NCI-H2196 treated with DMSO at 0.1 percent for 48 hours (cell line): ENCODE results near the gene MED25.
A peak's percentile ranks its signal among the peaks of the same experiment; 100 is the strongest.

ENCODE experiments used
- DNase-seq: peaks from one replicate; lab custom pipeline; 2025; ENCODE audit not compliant: unreplicated experiment; lab: John Stamatoyannopoulos, UW

Gene MED25

GRCh38 chr19:49856574-49857021, 38.5 kb downstream of the MED25 start:
- DNase-seq = no peak

DNA sequence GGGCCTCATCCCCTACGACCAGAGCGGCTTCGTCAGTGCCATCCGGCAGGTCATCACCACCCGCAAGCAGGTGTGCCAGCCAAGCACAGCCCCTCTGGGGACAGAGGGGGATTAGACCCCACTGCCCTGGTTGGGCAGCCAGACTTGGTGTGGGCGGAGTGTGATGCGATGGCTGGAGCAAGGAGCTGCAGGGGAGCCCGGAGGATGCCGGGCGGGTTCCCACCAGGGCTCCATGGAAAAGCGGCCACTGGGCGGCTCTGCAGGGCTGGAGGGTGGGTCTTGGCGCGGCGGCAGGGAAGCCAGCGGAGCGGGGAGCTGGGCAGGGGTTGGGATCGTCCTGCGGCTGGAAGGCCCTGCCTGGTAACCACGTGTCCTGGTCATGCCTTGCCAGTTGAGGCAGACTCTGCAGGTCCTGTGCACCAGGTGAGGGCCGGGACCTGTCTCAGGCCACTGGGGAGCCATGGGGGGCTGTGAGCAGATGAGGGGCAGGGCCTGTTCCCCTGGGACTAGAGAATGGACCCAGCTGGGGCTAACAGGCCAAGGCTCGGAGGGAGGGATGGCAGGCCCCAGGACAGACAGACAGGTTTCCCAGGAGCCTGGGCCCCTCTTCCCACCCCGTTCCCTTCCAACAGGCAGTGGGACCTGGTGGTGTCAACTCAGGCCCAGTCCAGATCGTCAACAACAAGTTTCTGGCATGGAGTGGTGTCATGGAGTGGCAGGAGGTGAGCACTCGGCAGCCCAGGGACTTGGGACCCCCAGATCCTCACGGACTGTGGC, 39.2 kb downstream of the MED25 start:
- DNase-seq = no peak

GRCh38 chr19:49857838-49858087, 39.7 kb downstream of the MED25 start:
- no peak for DNase-seq

DNA sequence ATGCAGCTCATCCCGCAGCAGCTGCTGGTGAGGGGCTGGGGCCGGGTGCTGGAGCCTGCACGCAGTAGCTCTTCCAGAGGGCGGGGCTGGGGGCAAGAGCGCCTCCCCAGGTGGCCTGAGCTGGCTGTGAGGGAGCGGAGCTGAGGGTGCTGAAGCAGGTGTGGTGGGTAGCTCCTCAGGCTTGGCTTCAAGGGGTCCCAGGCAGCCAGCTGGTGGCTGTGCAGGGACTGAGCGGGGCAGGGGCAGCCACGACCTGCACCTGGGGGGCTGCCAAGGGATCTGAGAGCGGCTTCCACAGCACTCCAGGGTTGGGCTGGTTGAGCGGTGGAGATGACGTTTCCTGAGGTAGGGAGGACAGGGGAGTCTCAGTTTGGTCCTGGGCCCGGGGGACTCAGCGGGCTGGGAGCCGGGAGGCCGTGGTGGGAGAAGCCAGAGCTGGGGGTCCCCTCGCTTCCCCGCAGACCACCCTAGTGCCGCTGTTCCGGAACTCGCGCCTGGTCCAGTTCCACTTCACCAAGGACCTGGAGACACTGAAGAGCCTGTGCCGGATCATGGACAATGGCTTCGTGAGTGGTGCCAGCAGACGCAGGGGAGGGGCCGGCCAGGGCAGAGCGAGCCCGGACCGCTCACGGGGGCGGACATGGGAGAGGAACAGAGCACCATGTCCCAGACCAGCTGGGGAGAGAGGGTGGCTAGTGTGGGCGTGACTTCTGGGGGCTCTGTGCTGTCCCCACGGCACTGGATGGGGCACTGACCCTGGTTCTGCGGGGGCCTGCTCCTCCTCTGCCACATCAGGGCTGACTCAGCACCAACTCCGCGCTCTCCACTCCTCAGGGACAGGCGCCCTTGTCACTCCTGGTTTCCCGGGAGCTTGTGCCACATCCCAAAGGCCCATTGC, 40.2 kb downstream of the MED25 start:
- DNase-seq = no peak

DNA sequence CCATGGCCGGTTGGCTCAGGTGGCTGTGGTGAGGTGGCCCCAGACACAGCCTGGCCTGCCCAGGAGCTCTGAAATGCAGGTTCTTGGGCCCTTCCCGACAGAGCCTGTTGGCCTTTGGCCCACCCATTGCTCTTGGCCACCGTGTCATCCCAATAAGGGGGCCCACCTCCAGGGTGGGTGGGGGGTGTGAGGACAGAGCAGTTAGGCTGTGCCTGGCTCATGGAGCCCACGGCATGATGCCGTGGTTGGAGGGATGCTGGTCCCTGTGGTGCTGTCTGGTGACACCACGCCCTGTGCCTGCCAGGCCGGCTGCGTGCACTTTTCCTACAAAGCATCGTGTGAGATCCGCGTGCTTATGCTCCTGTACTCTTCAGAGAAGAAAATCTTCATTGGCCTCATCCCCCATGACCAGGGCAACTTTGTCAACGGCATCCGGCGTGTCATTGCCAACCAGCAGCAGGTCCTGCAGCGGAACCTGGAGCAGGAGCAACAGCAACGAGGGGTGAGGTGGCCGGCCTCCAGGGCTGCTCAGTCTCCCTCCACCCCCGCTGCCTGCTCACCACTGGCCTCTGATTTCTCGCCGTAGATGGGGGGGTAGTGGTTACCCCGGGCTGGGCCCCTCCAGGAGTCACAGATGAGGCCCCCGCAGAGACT, 41.7 kb downstream of the MED25 start:
- no peak for DNase-seq

DNA sequence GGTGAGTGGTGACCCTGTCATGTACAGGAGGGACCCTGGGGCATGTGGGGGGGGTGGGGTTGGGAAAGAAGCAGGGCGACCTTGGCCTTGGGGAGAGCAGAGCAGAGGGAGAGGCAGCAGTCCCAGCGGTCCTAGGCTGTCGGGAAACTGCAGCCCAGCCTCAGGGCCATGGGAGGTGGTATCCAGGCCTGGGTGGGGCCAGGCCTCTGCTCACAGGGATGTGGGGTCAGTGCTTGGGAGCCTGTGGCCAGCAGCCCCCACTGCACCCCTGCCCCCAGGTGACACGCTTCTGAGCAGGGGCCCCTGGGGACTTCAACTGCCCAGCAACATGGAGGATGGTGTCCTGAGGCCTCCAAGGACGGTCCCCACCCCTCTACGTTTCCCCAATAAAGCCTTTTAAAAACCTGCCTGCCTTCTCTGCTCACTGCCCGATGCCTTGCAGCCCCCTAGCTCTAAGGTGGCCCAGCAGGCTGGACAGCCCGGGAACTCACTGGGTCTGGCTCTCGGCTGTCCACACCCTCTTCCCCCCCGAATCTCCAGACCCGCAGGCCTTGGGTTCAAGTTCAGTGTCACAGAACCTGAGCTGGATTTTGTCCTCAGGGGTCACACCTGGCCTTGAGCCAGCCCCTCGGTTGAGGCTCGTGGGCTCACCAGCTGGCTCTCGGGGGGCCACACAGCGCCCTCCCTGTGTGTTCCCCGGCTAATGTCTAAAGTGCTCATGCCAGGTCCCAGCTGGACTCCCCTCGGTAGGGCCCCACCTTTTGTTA, 42.4 kb downstream of the MED25 start:
- no peak for DNase-seq

- no peak for DNase-seq
These were observed 43.0 kb downstream of the MED25 start for GRCh38 chr19:49861107-49861506.

DNA sequence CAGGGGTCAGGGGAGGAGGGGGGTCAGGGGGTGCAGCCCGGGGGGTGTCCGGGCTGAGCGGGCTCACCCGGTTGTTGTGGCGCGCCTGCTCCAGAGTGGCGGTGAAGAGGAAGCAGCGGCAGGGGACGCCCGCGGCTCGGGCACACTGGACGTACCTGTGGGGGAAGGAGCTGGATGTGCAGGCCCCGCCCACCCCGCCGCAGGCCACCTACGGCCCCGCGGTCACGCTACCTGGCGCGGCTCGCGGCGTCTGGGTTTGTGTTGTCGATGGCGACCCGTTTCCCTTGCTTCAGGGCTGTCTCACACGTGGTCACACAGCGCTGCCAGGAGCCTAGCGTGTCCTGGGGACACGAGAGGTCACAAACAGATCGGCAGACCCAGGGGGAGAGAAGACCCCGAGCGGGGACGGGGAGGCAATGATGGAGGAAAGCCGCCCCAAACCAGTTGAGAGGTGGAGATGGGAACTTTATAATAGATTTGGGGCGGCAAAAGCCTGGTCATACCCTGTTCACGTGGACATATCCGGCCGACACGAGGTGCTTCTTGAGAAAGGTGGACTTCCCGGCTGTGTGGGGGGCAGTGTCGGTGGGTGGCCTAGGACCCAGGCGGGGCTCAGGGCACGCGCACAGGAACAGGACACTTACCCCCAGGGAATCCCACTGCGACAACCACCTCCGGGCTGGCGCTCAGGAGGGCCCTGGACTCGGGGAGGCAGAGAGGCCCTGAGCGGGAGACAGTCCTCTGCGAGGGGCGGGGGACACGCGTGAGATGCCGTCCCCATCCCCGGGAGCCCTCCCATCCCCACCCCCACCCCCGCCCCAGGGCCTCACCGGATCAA, 43.7 kb downstream of the MED25 start:
- no peak for DNase-seq

GRCh38 chr19:49862391-49863253, 44.5 kb downstream of the MED25 start:
- DNase-seq = no peak

GRCh38 chr19:49863254-49863934, 45.3 kb downstream of the MED25 start:
- no peak for DNase-seq

DNA sequence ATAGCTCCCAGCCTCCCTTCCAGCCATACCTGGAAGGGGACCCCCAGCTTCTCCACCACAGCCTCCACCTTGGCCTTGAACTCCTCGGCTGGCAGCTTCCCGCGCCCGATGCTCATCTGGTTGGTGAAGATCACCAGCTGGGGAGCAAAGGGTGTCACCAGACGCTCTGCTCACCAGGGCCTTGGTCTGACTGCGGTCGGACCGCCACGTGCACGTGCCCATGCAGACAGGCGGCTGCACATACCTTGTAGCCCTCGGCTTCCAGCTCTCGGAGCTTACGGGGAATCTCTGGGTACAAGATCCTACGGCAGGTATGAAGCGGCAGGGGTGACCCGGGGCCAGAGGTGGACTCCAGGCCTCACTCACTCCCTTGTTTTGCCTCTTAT, 45.8 kb downstream of the MED25 start:
- DNase-seq = no peak

- no peak for DNase-seq
These were observed 46.8 kb downstream of the MED25 start for GRCh38 chr19:49864890-49865289.

DNA sequence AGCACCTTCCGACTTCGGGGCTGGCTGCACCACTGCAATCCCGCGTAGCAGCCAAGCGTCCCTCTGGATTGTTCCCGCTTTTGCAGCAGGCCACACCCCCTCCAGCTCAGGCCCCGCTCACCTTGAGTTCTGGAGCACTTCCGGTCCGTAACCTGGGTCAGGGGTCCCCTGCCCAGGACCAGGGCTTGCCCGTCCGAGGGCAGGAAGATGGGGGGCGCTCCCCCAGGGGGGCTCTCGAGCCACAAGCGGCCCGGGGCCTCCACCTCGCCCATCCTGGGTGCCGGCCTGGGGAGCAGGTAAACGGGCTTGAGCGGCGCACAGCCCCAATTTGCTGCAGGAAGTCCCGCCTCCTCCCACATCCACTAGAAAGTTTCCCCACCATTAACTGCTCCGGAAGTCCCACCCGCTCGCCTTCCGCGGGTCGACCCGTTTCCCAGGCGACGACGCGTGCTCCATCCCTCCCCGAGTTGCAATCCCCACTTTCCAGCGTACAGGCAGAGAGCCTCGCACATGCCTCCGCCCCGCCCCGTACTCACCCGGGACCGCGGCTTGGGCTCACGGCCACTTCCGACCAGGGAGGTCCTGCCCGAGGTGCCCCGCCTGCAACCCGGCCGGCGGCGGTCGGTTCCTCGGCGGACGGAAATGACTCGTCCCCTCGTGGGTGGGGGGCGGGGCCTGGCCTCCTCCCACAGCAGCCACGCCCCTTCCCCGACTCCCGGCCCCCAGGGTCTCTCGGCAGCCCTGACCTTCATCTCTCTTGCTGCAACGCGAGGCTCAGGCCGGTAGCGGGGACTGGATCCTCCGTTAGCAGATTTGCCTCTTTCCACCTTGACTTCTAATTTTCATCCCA, 49.1 kb downstream of the MED25 start, which contains the start of gene PNKP:
Gene PNKP (minus strand): TSS at position 644 of the 850 bp plus-strand sequence. CDS start 372 bp downstream, at position 272.
- peak; percentile 97 for DNase-seq

DNA sequence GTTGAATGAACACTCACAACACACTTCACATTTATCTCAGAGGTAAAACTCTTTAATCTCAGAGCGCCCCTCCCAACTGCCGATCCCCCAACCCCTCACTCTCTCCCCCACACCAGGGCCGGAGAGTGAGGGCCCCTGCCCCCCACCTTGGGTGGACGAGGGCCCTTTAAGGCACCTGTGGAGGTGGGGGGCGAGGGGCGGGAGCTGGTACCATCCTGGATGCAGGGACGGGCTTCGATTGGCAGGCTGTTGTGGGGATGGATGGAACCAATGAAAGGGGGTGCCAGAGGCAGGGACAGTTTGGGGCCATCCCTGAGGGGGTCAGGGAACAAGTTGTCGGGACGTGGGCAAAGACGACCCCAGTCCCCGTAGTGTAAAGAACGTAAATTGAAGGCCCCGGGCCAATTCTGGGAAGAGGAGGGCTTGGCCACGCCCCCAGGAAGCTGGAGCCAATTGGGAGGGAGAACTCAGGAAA, 51.0 kb downstream of the MED25 start:
- no peak for DNase-seq

- DNase-seq = peak; percentile 99
These were observed 51.6 kb downstream of the MED25 start for GRCh38 chr19:49869484-49870308.

DNA sequence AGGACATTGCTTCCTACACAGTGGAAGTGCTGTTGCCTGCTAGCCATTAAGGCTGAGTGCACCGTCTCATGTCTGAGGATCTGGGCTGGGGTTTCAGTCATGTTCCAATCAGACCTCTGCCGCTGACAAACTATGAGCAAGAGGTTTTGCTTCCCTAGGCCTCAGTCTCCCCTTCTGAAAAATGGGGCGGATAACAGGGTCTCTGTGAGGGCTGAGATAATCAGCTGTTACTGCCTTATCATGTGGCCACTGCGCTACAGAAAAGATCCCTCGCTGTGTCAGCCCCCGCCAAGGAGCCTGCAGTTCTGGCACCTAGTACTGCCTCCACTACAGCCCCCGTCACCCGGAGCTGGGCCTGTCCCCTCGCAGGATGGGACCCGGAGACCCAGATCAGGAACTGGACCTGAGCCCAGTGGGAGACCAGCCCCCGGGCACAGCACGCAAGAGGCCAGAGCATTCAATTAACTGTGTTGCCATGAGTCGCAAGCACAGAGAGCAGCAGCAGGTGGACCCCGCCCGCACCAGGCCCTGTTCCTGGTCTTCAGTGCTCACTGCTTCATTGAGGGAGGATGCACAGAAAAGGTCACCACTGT, 52.3 kb downstream of the MED25 start:
- no peak for DNase-seq
